Measurements from ENCODE around the gene ADAT3.

DNA sequence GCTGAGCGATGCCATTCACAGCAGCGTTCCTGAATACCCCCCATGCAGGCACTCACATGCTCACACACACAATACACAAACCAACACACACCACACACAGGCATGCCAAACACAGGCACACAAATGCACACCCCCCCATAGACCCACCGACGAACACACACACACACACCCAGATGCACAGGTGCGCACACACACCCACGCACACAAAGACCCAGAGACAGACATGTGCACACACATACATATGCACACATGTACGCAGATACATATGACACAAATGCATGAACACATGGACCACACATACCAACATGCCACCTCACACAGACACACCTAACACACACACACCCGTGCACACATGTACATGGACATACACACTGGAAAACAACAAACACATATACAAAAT lies 28.7 kb downstream of the ADAT3 start:
- TF ChIP-seq, protein P1, sequence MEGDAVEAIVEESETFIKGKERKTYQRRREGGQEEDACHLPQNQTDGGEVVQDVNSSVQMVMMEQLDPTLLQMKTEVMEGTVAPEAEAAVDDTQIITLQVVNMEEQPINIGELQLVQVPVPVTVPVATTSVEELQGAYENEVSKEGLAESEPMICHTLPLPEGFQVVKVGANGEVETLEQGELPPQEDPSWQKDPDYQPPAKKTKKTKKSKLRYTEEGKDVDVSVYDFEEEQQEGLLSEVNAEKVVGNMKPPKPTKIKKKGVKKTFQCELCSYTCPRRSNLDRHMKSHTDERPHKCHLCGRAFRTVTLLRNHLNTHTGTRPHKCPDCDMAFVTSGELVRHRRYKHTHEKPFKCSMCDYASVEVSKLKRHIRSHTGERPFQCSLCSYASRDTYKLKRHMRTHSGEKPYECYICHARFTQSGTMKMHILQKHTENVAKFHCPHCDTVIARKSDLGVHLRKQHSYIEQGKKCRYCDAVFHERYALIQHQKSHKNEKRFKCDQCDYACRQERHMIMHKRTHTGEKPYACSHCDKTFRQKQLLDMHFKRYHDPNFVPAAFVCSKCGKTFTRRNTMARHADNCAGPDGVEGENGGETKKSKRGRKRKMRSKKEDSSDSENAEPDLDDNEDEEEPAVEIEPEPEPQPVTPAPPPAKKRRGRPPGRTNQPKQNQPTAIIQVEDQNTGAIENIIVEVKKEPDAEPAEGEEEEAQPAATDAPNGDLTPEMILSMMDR (IDR thresholded peaks at IDR 0.05), result no peak
- no peak for TF ChIP-seq POLR2A (IDR thresholded peaks at IDR 0.05)

All from esophagus squamous epithelium (tissue), 4 donors.